Measurements from ENCODE around the gene AQP12B.

Gene AQP12B

DNA sequence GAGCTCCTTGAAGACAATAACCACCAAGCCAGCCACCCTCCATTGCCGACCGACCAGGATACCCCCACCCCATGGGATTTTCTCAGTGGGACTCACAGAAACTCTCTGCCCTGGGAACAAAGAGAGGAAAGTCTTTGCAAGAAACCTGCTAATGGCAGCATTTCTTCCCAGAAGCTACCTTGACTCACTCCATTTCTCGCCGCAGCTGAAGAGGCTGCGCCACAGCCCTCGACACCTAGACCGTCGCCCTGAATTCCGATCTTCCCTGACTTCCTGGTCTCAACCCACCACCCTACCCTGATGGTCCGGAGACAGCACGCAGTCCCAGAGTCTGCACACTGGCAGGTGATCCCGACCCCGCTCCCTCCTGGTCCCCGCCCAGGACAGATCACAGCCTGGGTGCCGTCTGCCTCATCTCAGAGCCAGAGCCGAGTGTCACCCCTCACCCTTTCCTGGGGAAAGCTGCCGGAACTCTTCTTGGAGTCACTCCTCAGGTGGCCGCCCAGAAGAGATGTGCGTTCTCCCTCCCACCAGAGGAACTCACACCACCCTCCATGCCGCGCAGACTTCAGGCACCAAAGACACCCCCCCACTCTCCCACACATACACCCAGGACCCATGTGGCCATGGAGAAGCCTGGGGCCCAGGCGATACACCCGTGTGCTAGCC is 33.6 kb upstream of the AQP12B start:
- TF ChIP-seq, protein P1, sequence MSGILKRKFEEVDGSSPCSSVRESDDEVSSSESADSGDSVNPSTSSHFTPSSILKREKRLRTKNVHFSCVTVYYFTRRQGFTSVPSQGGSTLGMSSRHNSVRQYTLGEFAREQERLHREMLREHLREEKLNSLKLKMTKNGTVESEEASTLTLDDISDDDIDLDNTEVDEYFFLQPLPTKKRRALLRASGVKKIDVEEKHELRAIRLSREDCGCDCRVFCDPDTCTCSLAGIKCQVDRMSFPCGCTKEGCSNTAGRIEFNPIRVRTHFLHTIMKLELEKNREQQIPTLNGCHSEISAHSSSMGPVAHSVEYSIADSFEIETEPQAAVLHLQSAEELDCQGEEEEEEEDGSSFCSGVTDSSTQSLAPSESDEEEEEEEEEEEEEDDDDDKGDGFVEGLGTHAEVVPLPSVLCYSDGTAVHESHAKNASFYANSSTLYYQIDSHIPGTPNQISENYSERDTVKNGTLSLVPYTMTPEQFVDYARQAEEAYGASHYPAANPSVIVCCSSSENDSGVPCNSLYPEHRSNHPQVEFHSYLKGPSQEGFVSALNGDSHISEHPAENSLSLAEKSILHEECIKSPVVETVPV (CRISPR knock-in tag; IDR thresholded peaks at IDR 0.05) = no peak
- no peak for TF ChIP-seq OSR1 (CRISPR knock-in tag; IDR thresholded peaks at IDR 0.05)
- TF ChIP-seq ZNF70 (CRISPR knock-in tag; IDR thresholded peaks at IDR 0.05) = no peak
- no peak for TF ChIP-seq CSDC2 (CRISPR knock-in tag; IDR thresholded peaks at IDR 0.05)
- no peak for TF ChIP-seq ISL1 (CRISPR knock-in tag; IDR thresholded peaks at IDR 0.05)
- no peak for TF ChIP-seq TOX (CRISPR knock-in tag; IDR thresholded peaks at IDR 0.05; ENCODE audit: borderline replicate concordance)
- TF ChIP-seq, protein P2, sequence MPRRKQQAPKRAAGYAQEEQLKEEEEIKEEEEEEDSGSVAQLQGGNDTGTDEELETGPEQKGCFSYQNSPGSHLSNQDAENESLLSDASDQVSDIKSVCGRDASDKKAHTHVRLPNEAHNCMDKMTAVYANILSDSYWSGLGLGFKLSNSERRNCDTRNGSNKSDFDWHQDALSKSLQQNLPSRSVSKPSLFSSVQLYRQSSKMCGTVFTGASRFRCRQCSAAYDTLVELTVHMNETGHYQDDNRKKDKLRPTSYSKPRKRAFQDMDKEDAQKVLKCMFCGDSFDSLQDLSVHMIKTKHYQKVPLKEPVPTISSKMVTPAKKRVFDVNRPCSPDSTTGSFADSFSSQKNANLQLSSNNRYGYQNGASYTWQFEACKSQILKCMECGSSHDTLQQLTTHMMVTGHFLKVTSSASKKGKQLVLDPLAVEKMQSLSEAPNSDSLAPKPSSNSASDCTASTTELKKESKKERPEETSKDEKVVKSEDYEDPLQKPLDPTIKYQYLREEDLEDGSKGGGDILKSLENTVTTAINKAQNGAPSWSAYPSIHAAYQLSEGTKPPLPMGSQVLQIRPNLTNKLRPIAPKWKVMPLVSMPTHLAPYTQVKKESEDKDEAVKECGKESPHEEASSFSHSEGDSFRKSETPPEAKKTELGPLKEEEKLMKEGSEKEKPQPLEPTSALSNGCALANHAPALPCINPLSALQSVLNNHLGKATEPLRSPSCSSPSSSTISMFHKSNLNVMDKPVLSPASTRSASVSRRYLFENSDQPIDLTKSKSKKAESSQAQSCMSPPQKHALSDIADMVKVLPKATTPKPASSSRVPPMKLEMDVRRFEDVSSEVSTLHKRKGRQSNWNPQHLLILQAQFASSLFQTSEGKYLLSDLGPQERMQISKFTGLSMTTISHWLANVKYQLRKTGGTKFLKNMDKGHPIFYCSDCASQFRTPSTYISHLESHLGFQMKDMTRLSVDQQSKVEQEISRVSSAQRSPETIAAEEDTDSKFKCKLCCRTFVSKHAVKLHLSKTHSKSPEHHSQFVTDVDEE (CRISPR knock-in tag; IDR thresholded peaks at IDR 0.05) = no peak
- TF ChIP-seq ZC3H10 (CRISPR knock-in tag; IDR thresholded peaks at IDR 0.05) = no peak
- TF ChIP-seq ZFP3 (CRISPR knock-in tag; IDR thresholded peaks at IDR 0.05) = no peak
- no peak for TF ChIP-seq ARNTL (CRISPR knock-in tag; IDR thresholded peaks at IDR 0.05; ENCODE audit: borderline replicate concordance, low read depth)
- TF ChIP-seq ZNF8 (CRISPR knock-in tag; IDR thresholded peaks at IDR 0.05) = no peak
- TF ChIP-seq, protein P3, sequence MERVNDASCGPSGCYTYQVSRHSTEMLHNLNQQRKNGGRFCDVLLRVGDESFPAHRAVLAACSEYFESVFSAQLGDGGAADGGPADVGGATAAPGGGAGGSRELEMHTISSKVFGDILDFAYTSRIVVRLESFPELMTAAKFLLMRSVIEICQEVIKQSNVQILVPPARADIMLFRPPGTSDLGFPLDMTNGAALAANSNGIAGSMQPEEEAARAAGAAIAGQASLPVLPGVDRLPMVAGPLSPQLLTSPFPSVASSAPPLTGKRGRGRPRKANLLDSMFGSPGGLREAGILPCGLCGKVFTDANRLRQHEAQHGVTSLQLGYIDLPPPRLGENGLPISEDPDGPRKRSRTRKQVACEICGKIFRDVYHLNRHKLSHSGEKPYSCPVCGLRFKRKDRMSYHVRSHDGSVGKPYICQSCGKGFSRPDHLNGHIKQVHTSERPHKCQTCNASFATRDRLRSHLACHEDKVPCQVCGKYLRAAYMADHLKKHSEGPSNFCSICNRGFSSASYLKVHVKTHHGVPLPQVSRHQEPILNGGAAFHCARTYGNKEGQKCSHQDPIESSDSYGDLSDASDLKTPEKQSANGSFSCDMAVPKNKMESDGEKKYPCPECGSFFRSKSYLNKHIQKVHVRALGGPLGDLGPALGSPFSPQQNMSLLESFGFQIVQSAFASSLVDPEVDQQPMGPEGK (CRISPR knock-in tag; IDR thresholded peaks at IDR 0.05; ENCODE audit: borderline replicate concordance) = no peak
- no peak for ATAC-seq

DNA sequence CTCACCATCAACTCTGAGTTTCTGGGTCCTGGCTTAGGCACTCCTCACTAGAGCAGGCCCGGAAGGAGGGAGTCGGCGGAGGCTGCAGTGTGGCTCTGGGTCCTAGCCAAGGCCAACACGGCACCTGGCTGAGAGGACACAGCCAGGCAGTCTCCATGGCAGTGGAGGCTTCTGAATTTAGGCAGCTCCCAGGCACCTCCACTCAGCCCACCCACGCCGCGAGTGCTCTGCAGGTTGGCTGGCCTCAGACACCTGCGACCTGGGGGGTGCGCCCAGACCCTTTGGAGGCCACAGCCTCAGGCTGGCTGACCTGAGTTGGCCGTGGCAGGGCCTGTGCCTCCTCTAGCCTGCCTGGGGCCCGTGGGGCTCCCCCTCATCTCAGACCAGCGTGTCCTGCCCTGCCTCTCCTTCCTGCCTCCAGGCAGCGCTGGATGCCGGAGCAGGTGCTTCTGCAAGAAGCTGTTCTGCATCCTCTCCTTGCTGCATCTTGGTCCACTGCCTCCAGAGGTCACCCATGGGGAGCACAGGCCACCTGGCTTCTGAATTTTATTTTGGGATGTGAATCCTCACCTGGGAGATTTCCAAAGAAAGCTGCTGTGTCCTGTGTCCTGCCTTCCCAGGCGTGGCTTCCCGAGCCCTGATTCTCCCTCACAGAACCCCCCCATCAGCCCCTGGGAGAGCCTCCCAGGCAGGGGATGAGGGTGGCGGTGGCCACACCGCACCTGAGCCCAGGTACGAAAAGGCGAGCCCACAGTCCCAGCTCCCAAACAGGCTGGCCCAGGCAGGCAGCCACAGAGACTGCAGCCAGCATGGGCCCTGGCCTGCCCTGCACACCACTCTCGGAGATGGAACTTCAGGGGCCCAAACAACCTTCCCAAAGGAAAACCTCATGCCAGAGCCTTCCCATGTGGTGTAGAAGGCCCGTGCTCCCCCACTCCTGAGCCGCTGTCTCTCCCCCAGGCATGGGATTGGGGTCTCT is 32.4 kb upstream of the AQP12B start:
- TF ChIP-seq ZNF70 (CRISPR knock-in tag; IDR thresholded peaks at IDR 0.05) (no peak), ISL1 (CRISPR knock-in tag; IDR thresholded peaks at IDR 0.05) (no peak), CSDC2 (CRISPR knock-in tag; IDR thresholded peaks at IDR 0.05) (no peak), ZNF565 (CRISPR knock-in tag; conservative IDR thresholded peaks at IDR 0.05; ENCODE audit: low read depth) (no peak), SNAI2 (CRISPR knock-in tag; IDR thresholded peaks at IDR 0.05) (no peak), TCF4 (CRISPR knock-in tag; IDR thresholded peaks at IDR 0.05; ENCODE audit: borderline replicate concordance) (no peak), ESRRG (CRISPR knock-in tag; IDR thresholded peaks at IDR 0.05) (no peak), ZC3H10 (CRISPR knock-in tag; IDR thresholded peaks at IDR 0.05) (no peak), ZNF8 (CRISPR knock-in tag; IDR thresholded peaks at IDR 0.05) (no peak), OSR1 (CRISPR knock-in tag; IDR thresholded peaks at IDR 0.05) (no peak), PPARA (CRISPR knock-in tag; IDR thresholded peaks at IDR 0.05; ENCODE audit: borderline replicate concordance) (no peak), TOX (CRISPR knock-in tag; IDR thresholded peaks at IDR 0.05; ENCODE audit: borderline replicate concordance) (no peak), ZFP3 (CRISPR knock-in tag; IDR thresholded peaks at IDR 0.05) (no peak)
- TF ChIP-seq, protein P3 (CRISPR knock-in tag; IDR thresholded peaks at IDR 0.05; ENCODE audit: borderline replicate concordance) = no peak
- TF ChIP-seq, protein P2 (CRISPR knock-in tag; IDR thresholded peaks at IDR 0.05) = no peak
- TF ChIP-seq, protein P4, sequence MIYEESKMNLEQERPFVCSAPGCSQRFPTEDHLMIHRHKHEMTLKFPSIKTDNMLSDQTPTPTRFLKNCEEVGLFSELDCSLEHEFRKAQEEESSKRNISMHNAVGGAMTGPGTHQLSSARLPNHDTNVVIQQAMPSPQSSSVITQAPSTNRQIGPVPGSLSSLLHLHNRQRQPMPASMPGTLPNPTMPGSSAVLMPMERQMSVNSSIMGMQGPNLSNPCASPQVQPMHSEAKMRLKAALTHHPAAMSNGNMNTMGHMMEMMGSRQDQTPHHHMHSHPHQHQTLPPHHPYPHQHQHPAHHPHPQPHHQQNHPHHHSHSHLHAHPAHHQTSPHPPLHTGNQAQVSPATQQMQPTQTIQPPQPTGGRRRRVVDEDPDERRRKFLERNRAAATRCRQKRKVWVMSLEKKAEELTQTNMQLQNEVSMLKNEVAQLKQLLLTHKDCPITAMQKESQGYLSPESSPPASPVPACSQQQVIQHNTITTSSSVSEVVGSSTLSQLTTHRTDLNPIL (CRISPR knock-in tag; IDR thresholded peaks at IDR 0.05; ENCODE audit: low read depth) = no peak
- TF ChIP-seq, protein P5, sequence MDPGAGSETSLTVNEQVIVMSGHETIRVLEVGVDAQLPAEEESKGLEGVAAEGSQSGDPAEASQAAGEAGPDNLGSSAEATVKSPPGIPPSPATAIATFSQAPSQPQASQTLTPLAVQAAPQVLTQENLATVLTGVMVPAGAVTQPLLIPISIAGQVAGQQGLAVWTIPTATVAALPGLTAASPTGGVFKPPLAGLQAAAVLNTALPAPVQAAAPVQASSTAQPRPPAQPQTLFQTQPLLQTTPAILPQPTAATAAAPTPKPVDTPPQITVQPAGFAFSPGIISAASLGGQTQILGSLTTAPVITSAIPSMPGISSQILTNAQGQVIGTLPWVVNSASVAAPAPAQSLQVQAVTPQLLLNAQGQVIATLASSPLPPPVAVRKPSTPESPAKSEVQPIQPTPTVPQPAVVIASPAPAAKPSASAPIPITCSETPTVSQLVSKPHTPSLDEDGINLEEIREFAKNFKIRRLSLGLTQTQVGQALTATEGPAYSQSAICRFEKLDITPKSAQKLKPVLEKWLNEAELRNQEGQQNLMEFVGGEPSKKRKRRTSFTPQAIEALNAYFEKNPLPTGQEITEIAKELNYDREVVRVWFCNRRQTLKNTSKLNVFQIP (CRISPR knock-in tag; IDR thresholded peaks at IDR 0.05; ENCODE audit: borderline replicate concordance, low read depth) = no peak
- no peak for ATAC-seq

Data from SK-N-SH treated with all-trans-retinoic acid at 6 μM for 48 hours (cell line).